Gastroesophageal sphincter (tissue), 4 donors: Measurements from ENCODE around the gene BMS1. TPM values are rescaled to one million over a fixed set of nuclear protein-coding genes. Genes with fewer than 3 reads are reported as not detected.
A peak's percentile ranks its signal among the peaks of the same experiment; 100 is the strongest.

ENCODE experiments used
- ATAC-seq: fragments of 150-250 bp; one replicate; pipeline ENCODE4 v1.9.1; 2016; ENCODE audit warnings: mild to moderate bottlenecking, moderate library complexity
- H3K27ac ChIP-seq, 4 donors: fragments of 200-600 bp; sonication (generic) in 3 of 4; 1 replicate in 3 of 4; 2 replicates in 1 of 4; pipeline ENCODE4 v1.5.1; 2016 to 2019
- H3K27me3 ChIP-seq: fragments of 200-600 bp; sonication (generic); one replicate; pipeline ENCODE4 v1.5.1; 2019
- H3K36me3 ChIP-seq, 2 donors: fragments of 200-600 bp; sonication (generic); one replicate each; pipeline ENCODE4 v1.5.1; 2019; ENCODE audit warnings: control low read depth in 1 of 2
- H3K4me1 ChIP-seq, 3 donors: fragments of 200-600 bp; sonication (generic); 1 replicate in 2 of 3; 2 replicates in 1 of 3; pipeline ENCODE4 v1.5.1; 2016 to 2019; ENCODE audit warnings: control low read depth in 2 of 3
- H3K4me3 ChIP-seq, 2 donors: fragments of 200-600 bp; sonication (generic); one replicate each; pipeline ENCODE4 v1.5.1; 2019; ENCODE audit warnings: mild to moderate bottlenecking in 1 of 2, moderate library complexity in 1 of 2
- H3K9me3 ChIP-seq, 3 donors: fragments of 200-600 bp; sonication (generic); one replicate each; pipeline ENCODE4 v1.5.1; 2017 to 2019; ENCODE audit warnings: control low read depth in 2 of 3
- CTCF ChIP-seq, 4 experiments: fragments of 200-600 bp in 2 of 4; fragments of 450-650 bp in 2 of 4; sonication (generic) in 1 of 4; IDR thresholded peaks; one replicate each; pipeline ENCODE4 v1.5.1; 2017 to 2019; ENCODE audit warnings: antibody characterized with exemption in 4 of 4, mild to moderate bottlenecking in 2 of 4, moderate library complexity in 2 of 4
- EP300 ChIP-seq: sonication (generic); formaldehyde crosslinking; IDR thresholded peaks from one replicate; pipeline ENCODE4 v1.6.1; 2017; ENCODE audit warnings: antibody characterized with exemption, mild to moderate bottlenecking
- POLR2A ChIP-seq, 2 donors: fragments of 450-650 bp; IDR thresholded peaks; one replicate each; pipeline ENCODE4 v1.6.1; 2017; ENCODE audit warnings: antibody characterized with exemption in 2 of 2, mild to moderate bottlenecking in 2 of 2, moderate library complexity in 1 of 2
- POLR2AphosphoS5 ChIP-seq: sonication (generic); formaldehyde crosslinking; IDR thresholded peaks from one replicate; pipeline ENCODE4 v1.6.1; 2017; ENCODE audit warnings: antibody characterized with exemption
- WGBS, 2 donors: methylation state at CpG; one replicate each; pipeline ENCODE4 v1.1.5; 2018; ENCODE audit warnings: low coverage in 1 of 2; 5-methylcytosine and 5-hydroxymethylcytosine counted together
- total RNA-seq, 4 donors: library from RNA; depleted of rRNA; stranded (reverse); fragments of >200 nt; gene quantifications; one replicate each; pipeline ENCODE4 v1.1.0, GENCODE V29; 2016

BMS1 gene
- total RNA-seq, 4 donors from 2014 or later: 15.5 to 18.8 (median 18.3) TPM

DNA sequence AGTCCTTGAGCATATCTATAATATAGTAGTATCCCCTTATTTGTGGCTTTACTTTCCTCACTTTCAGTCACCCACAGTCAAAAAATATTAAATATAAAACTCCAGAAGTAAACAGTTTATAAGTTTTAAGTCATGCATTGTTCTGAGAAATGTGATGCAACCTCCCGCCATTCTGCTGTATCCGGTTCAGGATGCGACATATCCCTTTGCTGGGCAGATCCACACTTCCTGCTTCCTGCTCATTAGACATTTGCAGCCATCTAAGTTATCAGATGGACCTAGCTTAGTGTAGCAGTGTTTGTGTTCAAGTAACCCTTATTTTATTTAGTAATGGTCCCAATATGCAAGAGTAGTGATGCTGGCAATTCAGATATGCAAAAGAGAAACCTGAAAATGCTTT lies 38.9 kb upstream of the BMS1 start:
- TF ChIP-seq POLR2AphosphoS5 (no peak), POLR2A (IDR thresholded peaks at IDR 0.05) (no peak), EP300 (no peak), CTCF (IDR thresholded peaks at IDR 0.05) (no peak)
- no peak for ATAC-seq
- Histone ChIP-seq H3K27ac (no peak overlapping the region), H3K36me3 (no peaks in the 10 kb centered on the region), H3K4me1 (no peaks in the 10 kb centered on the region), H3K4me3 (no peak overlapping the region), H3K9me3 (peaks cover 0 to 21% (median 0%) of the 10 kb centered on the region in 3 donors), H3K27me3 (peaks cover 48% of the 10 kb centered on the region)
- WGBS, 2 donors: 61 to 71% methylated on average over 3 of the region's 3 CpGs

- TF ChIP-seq EP300 (no peak), POLR2A (IDR thresholded peaks at IDR 0.05) (no peak), CTCF (IDR thresholded peaks at IDR 0.05) (no peak), POLR2AphosphoS5 (no peak)
- WGBS, 2 donors: 68 to 69% methylated on average over 3 of the region's 3 CpGs
- Histone ChIP-seq H3K27me3 (peaks cover 54% of the 10 kb centered on the region), H3K4me1 (no peaks in the 10 kb centered on the region), H3K4me3 (no peak overlapping the region), H3K27ac (no peak overlapping the region), H3K9me3 (peaks cover 0 to 21% (median 0%) of the 10 kb centered on the region in 3 donors), H3K36me3 (no peaks in the 10 kb centered on the region)
- no peak for ATAC-seq
Measured at GRCh38 chr10:42744134-42744701, 38.4 kb upstream of the BMS1 start.

DNA sequence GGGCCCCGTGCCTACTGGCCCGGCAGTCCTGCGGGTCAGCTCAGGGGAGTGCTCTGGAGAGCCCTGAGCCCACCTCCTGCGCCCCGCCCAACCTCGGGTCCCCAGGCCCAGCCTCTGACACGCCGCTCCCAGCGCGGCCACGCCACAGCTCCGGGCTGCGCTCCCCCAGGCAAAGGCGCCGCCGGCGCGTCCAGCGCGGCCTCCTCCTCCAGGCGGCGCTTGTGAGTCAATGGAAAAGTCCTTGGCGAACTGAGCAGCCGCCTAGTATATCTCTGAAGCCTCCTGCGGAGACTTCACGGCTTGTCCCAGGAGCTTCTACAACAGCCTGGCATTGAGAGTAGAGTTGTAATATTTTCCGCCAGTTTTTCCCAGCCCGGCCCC lies 29.5 kb upstream of the BMS1 start:
- Histone ChIP-seq H3K27ac (peak overlapping the region in 3 of 4 donors; percentile 19 to 66 (median 31)), H3K4me3 (peak overlapping the region; percentile 33 to 56), H3K4me1 (peaks cover 0 to 39% (median 12%) of the 10 kb centered on the region in 3 donors), H3K9me3 (no peaks in the 10 kb centered on the region), H3K36me3 (no peaks in the 10 kb centered on the region), H3K27me3 (peaks cover 81% of the 10 kb centered on the region)
- TF ChIP-seq POLR2AphosphoS5 (peak; percentile 18), CTCF (IDR thresholded peaks at IDR 0.05) (peak in 3 of 4 experiments; percentile 75 to 92 (median 83)), EP300 (no peak), POLR2A (IDR thresholded peaks at IDR 0.05) (no peak)
- 0% methylated on average over 2 to 9 of the region's 28 CpGs for WGBS, 2 donors
- peak; percentile 88 for ATAC-seq

DNA sequence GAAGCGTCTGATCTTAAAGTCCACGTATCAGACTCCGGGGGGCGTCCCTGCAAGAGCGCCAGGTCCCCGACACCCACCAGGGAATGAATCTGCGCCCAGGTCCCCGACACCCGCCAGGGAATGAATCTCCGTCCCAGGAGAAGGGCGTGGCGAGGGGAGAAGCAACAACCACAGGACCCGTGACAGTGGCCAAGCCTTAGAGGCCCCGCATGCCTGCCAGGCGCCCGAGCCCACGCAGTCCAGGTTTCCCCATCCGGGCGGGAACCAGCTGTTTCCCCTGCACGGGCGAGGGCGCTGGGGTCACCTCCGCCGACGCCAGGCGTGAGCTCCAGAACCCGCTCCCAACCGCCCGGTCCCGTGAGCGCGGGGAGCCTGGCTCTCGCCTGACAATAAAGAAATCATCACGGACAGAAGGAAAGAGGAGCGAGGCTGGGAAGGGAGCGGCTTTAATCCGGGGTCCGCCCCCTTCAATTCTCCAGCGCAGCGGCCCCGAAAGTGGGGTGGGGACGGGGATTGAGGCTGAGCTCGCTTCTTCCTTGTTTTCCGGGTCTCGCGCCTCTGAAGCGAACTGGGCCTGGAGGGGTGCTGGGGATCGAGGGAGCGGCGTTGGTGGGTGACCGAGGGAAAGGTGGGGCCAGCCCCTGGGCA lies 29.0 kb upstream of the BMS1 start:
- H3K9me3 ChIP-seq: no peaks in the 10 kb centered on the region
- peak overlapping the region; percentile 33 to 56 for H3K4me3 ChIP-seq
- peak overlapping the region in 3 of 4 donors; percentile 19 to 66 (median 31) for H3K27ac ChIP-seq
- H3K4me1 ChIP-seq: peaks cover 0 to 39% (median 12%) of the 10 kb centered on the region in 3 donors
- TF ChIP-seq EP300 (no peak), CTCF (IDR thresholded peaks at IDR 0.05) (peak in 1 of 4 experiments; percentile 0)
- H3K27me3 ChIP-seq: peaks cover 82% of the 10 kb centered on the region
- ATAC-seq: peak; percentile 39
- no CpG with 5 or more reads among the region's 51 CpGs for WGBS, 2 donors
- no peaks in the 10 kb centered on the region for H3K36me3 ChIP-seq
